ENCODE measurements around the gene HYI.

Gene HYI

DNA sequence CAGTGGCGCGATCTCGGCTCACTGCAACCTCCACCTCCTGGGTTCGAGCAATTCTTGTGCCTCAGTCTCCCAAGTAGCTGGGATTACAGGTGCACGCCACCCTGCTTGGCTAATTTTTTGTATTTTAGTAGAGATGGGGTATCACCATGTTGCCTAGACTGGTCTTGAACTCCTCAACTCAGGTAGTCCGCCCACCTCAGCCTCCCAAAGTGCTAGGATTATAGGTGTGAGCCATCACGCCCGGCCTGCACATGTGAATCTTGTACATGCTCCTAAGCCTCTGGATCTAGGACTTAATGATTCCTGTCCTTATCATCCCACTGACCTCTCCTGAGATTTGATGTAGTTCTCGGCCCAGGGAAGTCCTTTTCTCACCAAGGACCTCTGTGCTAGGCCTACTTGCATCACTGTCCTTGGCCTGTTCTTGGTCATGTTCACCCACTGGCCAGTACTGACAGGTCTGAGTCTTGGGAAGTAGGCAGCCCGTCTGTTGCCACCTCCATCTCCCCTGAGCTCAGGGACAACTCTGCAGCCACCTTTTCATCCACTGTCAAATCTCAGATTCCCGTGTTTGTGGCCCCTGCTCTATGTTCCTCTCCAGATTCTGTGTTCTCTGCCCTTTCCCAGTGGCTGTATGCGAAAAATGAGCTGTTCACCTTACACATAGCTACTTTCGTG lies 9.4 kb downstream of the HYI start:
- no peak for DNase-seq

DNA sequence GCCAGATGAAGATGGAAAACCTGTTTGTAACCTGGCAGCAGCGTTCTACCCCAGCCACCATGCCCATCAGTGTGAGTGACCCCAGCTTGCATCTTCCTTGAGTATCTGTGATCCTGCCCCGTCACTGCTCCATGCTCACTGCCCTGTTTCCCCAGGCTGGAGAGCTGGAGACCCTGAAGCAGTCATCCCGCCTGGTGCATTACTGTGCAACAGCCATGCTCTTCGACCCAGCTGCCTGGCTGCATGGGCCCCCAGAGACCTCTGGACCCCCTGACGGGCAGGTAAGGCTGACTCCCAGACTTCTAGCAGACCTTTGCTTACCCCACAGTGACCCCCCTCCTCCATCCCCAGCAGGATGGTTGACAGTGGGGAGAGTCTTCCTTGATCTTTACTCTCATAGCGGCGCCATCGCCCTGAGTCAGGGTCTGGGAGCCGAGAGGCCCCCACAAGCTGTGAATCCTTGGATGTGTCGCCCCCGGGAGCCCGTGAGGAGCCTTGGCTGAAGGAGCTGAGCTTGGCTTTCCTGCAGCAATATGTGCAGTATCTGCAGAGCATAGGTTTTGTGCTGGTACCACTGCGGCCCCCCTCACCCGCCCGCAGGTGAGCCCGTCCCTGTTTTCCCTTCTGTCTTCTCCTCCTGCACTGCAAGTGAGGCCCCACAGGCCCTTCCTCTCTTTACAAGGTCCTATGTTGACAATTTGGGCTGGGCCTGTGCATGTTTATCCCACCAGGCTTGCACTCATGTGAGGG lies 10.4 kb downstream of the HYI start:
- no peak for DNase-seq

DNA sequence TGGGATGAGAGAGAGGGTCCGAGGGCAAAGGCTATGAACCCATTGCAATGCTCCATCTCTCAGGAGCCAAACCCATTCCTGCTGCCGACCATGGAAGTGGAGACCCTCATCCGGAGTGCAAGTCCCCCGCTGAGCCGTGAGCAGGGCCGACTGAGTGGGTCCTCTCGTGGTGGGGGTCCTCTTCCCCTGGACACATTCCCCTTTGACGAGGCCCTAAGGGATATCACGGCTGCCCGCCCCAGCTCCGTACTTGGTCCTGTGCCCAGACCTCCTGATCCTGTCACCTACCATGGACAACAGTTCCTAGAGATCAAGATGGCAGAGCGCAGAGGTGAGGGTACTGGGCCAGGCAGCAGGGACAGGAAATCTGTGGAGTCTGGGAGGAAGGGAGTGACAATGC lies 11.0 kb downstream of the HYI start:
- no peak for DNase-seq

DNA sequence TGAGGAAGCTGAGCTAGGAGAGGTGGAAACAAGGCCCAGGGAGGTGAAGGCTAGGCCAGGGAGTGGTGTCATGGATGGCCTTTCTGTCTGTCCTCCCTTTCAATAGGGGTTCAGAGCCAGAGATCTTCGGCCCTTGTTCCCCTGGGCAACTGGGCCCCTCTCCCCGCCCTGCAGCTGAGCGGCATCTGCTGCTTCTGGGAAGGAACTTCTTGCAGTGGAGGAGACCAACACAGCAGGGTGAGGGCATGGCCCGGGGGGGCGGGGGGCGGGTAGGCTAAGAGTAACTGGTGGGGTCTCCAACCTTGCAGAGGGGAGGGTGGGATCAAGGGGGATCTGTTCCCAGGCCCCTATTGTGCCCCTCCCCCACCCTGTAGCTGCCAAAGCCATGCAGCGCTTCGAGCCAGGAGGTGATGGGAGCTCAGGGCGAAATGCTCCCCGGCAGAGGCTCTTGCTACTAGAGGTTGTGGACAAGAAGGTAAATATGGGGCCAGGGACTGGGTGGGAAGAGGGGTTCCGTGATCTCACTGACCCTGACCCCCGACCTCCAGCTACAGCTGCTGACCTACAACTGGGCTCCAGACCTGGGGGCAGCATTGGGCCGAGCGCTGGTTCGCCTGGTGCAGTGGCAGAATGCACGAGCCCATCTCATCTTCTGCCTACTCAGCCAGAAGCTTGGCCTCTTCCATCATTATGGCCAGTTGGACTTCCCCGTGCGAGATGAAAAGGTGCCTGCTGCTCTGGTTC lies 11.7 kb downstream of the HYI start:
- DNase-seq: no peak

DNA sequence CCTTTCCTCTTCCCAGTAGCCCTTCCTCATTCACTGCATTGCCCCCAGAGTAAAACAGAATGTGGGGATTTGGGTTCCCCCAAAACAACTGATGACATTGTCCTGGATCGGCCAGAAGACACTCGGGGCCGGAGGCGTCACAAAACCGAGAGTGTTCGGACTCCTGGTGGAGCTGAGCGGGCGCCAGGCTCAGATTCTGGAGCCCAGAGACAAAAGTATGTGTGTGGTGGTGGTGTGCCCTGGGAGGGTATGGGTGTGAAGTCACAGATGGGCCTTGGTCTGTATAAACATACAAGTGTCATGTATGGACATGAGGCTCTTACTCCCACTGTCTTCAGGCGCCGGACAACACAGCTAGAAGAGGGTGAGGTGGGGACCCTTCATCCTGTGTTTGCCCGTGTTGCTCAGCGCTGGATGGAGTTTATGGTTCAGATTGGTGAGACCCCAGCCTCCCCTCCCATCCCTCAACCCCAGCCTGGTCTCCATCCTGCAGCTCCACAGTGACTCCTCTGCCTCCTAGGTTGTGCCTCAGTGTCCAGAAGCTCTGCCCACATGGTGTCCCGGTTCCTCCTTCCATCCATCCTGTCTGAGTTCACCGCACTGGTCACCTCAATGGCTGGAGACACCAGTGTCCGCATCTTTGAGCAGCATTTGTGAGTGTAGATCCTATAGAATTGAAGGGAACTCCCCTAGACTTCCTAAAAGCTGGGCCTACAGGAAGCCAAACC lies 12.4 kb downstream of the HYI start:
- no peak for DNase-seq

DNA sequence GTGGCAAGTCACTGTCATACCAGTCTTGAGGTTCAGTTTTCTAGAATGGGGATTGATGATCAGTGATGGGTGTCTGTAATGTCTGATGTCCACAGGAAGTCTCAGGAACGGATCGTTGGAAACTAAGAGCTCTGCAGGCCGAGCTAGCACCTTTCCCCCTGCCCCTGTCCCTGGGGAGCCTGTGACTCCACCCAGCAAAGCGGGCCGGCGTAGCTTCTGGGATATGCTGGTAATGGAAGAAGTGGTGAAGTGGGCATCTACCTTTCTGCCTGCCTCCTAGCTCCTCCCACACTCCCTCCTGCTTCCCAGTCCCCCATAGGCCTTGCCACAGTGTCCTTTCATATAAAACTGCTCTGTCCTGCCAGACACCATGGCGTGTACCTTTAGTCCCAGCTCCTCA lies 13.4 kb downstream of the HYI start:
- no peak for DNase-seq

DNA sequence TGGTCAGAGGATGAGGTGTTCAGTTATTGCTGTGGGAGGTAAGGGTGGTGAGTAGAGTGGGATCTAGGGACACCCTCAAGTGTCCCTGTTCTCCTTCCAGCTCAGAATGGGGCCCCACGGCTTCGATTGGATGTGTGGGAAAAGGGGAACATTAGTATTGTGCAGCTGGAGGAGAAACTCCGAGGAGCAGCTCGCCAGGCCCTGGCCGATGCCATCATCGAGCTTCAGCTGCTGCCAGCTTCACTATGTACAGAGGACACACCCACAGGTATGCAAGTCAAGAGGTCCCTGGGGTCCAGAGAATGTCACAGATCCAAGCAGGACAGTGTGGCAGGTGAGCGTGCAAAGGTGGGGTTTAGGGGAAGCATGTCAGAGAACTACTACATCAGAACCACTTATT lies 13.9 kb downstream of the HYI start:
- no peak for DNase-seq

DNA sequence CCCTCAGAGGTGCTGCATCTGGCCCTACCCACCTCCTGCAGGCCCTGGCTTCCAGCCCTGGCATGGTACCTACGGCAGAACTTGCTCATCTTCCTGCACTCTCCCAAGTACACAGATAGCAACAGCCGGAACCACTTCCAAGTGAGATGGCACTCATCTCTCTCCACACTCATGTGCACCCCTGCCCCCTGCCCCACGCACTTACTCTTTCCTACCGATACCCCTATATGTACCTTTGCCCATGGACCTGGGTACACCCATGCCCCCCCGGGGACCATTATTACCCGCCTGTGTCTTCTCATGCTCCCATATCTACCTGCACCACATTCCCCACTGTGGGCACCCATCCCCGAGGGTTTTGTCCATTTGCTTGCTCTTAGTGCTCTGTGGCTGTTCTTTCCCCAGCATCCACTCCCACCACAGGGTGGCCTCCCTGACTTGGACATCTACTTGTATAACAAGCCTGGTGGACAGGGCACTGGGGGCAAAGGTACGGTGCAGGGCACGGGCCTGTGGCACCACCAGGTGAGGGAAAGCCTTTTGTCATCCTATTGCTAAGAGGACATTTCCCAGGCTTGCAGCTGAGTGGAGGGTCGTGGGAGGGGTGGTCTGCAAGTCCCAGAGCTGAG lies 14.7 kb downstream of the HYI start:
- DNase-seq: no peak

DNA sequence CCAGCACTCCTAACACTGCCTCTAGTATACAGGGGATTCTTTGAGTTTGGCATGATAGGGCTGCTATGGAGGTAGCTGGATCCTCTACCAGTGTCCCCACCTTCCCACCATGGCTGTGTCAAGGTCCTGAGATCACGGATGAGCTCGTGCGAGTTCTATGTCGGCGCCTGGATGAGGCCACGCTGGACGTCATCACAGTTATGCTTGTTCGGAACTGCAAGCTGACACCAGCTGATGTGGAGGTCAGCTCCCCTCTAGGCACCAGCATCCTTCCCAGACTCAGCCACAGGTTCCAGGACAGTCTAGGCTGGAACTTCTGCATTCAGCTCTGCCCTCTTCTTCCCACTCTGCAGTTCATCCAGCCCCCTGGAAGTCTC lies 15.2 kb downstream of the HYI start:
- no peak for DNase-seq

DNA sequence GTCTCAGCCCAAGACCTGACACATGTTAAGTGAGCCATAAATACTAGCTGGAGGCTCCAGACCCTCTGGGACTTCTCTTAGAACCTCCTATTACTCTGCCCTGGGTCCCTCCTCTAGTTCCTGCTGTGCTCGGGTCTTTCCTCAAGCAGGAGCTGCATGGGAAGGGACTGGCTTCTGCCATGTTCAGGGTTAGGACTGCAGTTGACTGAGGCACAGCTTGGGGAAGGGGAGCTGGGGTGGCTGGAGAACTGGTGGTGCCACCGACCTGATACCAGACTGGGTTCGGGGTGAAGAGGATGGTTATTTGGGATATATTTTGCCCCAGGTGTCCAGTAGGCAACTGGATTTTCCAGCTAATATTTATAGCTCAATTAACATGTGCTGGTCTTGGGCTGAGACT lies 15.7 kb downstream of the HYI start:
- DNase-seq: no peak

DNA sequence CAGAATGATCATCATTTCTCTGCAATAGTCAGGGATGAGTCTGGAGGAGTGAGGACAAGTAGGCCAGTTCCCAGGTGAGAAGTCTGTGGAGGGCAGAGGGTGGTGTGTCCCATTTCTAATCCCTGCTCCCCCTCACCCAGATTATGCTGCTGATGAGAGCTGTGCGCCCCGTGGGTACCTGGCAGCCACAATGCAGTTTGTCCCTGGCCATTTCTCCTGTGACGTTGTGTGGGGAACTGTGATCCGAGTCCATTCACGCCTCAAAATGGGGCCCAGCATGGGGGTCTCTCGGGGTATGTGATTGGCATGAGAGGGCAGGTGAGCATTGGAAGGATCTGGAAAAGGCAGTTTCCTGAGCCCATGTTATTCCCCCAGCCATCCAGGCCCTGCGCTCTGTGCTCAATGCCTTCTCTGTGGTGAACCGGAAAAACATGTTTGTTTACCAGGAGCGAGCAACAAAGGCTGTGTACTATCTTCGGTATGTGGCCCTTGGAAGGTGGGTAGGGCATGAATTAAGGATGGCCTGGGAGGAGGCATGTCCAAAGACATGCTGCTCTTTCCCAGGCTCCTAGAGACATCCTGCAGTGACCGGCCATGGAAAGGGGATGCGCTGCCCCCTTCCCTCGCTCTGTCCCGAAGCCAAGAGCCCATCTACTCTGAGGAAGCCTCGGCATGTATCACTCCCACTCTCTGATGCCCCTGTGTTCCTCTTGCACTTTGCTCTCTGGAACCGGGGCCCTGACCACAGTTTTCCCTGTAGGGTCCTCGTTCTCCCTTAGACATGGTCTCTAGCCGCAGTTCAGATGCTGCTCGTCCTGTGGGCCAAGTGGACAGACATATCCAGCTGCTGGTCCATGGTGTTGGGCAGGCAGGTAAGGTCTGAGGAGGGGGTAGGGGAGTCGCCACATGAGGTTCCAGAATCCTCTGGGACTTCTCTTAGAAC lies 16.4 kb downstream of the HYI start:
- no peak for DNase-seq

DNA sequence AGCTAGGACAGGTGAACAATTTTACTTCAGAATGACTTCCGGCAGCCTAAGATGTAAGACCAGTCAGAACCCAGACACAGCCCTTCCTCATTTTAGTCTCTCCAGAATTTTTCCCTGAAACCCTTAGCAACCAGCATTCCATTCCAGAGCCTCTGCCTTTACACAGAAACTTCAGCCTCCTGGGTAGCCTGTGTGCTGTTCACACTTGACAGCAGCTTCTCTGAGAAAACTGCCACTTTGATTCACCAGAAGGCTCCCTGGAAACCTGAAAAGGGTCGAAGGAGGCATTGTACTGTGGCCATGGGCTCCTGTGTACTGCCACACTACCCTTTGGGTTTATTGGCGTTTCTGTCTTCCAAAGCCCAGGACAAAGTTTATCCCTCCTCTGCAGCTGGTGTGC lies 17.4 kb downstream of the HYI start:
- DNase-seq: no peak

DNA sequence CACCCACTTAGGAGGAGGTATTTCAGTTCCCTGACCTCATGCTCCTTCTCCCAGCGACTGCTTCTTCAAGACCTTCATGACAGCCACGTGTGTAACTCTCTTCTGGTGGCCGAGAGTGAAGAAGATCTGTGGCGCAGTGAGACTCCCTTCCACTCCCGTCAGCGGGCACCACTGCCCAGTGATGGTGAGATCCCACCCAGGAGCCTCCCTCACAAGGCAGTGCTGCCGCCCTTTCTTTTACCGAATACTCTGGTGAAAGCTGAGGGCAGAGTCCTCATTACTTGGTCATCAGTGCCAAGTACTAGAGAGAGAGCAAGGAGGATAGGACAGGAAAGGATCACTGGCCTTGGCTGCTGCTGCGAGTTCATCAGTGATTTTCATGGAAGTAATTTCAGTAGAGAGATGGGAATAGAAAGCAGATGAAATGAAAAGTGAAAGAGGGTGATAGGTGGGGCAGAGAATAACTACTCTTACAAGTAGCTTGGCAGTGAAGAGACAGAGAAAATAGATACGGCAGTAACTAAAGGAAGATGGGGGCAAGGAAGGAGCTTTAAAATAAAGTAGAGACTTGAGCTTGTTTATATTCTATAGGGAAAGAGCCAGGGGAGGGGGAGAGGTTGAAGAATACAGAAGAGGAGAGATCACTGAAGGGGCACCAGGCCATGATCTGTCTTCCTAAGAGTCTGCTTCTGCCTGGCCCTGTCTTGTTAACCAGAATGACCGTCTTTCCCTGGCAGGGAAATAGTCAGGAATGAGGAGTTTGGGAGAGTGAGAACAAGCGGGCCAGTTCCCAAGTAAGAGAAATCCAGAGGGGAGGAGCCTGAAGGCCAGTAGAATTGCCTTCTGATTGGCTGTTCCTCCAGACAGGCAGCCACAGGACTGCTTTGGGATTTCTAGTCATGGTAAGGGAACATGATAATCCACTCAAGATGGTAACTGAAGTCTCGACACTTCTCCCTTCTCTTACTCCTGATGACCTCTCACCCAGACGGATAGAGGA lies 18.3 kb downstream of the HYI start:
- DNase-seq: no peak

DNA sequence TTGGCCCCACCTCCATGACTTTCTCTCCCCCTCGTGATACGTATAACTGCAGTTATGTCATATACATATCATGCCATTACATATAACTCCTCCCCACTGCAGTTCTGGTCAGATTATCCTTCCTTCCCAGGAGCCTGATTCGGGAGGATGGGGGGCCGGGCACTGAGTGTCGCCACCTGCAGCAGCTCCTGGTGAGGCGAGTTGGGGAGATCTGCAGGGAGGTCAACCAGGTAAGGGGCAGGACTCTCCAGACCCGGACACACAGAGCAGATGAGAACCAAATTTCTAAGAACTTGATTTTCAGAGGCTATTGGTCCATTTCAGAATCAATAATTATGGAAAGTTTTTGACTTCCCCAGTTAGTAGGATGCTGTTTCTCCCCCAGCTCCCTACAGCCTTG lies 19.5 kb downstream of the HYI start:
- DNase-seq: no peak

DNA sequence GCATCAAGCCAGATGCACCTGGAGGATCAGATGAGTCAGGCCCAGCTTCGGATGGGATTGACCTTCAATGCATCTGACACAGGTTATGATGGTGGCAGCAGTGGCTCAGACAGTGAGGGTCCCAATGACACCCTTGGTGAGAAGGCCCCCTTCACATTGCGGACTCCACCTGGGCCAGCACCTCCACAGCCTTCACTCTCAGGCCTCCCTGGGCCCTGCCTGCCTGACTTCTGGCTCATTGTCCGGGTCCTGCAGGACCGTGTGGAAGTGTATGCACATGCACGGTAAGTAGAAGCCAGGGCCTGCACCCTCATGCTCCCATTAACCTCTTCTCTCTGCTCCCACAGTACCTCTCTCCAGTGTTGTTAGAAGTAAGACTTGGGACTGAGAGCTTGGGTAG lies 20.8 kb downstream of the HYI start:
- no peak for DNase-seq

DNA sequence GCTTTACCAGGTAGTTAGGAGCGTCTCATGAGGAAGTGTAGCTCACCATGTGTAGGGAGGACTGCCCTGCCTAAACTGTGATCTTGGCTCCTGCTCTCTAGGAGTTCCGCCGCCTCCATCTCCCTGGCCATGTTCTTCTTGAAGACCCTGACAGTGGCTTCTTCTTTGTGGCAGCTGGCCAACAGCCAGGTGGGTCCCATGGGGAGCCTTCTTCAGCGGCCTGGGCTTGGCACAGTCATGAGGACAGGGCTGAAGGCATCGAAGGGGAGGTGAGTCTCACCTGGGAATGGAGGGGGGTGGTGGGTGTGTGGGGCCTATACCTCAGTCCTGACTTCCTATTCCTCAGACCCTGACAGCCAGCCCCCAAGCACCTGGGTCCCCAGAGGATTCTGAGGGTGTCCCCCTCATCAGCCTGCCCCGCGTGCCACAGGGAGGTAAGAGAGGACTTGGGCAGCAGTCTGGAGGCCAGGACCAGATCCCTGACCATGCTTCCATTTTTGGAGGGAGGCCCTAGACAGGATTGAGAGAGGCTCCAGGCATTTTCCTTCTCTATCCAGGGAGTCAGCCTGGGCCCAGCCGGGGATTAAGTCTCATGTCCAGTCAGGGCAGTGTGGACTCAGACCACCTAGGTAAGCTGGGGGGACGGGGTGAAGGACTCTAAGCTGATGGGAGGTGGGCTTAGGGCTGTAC lies 21.4 kb downstream of the HYI start:
- DNase-seq: no peak

DNA sequence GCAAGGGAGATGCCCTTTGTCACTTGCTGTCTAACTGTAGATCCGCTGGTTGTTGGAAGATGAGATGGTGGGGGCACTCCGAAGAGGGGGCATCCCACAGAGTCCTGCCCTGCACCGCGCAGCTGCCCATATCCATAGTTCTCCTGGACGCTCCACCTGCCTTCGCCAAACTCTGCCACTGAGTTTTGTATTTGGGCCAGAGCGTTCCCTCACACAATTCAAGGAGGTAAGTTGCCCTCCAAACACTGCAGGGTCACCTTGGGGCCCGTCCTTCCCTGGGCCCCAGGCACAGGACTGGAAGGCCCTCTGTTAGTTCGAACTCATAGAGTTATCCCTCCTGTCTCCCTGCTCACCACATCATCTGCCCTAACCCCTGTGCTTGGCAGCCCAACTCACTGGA lies 22.1 kb downstream of the HYI start:
- no peak for DNase-seq

DNA sequence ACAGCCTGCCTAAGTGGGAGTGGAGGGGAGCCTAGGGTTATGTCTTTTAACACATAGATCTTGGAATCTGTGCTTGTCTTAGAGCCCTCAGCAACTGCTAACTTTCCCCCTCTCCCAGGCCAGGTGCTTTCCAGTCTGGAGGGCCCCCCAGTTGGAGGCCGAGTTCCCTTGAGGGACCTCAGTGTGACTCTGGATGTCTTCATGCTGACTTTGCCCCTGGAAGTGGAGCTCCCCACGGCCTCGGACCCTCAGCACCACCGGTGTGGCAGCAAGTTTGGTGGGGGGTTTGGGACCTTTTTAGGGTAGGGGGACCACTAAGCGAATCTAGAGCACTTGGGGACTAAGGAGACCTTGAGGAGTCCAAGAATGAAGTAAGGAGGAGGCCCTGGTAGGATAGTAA lies 22.9 kb downstream of the HYI start:
- no peak for DNase-seq

DNA sequence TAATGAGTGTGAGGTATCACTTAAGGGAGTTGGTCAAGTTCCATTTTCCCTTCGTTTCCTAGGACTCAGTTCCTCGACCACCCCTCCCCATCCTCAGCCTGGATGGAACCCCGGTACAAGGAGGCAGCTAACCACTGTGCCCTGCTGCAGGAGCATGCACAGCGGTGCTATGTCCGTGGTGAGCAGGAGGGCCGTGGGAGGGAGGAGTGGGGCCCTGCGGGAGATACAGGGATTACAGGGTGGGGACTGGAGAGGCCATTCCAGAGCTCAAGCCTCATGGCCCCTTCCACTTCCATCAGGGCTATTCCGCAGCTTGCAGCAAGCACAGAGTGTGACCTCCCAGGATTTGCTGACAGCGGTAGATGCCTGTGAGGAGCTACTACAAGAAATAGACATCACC lies 25.8 kb downstream of the HYI start:
- DNase-seq: no peak

DNA sequence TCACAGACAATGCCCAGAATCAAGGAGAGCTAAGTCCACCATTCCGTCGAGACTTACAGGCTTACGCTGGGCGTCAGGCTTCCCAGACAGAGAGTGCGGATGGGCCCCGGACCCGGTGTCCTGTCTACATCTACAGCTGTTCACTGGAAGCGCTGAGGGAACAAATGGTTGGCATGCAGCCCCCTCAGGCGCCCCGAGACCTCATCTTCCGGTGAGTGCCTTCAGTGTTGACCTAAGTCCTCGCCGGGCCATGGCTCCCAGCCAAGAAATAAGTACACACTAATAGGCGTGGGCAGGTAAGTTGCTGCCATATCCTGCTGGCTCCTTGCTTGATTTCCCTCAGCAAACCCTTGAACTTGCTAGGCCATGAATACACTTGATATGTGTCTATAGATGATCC lies 26.2 kb downstream of the HYI start:
- no peak for DNase-seq

Measured in NCI-H1930 (cell line).